DMS53 treated with DMSO at 0.1 percent for 48 hours (cell line): ENCODE measurements around the gene RHOXF2.
"Not testable (repeated sequence)": the region's sequence is repeated elsewhere in the genome, so short reads cannot be mapped to it uniquely, and the experiment has no call there.

ENCODE experiments used
- DNase-seq: peaks from one replicate; lab custom pipeline; 2025; ENCODE audit not compliant: unreplicated experiment; lab: John Stamatoyannopoulos, UW

Gene RHOXF2, protein sequence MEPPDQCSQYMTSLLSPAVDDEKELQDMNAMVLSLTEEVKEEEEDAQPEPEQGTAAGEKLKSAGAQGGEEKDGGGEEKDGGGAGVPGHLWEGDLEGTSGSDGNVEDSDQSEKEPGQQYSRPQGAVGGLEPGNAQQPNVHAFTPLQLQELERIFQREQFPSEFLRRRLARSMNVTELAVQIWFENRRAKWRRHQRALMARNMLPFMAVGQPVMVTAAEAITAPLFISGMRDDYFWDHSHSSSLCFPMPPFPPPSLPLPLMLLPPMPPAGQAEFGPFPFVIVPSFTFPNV

DNA sequence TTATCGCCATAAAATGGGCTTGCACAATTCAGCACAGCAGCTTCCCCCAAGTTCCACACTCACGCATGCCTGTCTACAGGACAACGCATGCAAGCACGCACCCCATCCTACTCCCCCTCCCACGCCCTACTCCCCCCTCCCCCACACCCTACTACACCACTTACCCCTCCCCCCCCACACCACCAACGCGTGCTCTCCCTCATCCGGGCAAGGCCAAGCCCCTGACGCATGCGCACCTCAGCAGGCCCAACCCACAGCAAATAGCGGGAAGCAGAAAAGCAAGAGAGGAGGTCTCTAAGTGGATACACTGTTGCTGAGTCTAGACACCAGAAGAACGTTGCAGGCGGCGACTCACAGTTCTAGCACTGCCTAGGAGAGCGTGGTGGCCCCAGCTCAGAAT is at the start of gene RHOXF2:
Gene RHOXF2, plus strand, starts transcription at position 301 of the 400 bp plus-strand sequence. CDS start 138 bp downstream, outside the sequence.
- DNase-seq, result not testable (repeated sequence)

DNA sequence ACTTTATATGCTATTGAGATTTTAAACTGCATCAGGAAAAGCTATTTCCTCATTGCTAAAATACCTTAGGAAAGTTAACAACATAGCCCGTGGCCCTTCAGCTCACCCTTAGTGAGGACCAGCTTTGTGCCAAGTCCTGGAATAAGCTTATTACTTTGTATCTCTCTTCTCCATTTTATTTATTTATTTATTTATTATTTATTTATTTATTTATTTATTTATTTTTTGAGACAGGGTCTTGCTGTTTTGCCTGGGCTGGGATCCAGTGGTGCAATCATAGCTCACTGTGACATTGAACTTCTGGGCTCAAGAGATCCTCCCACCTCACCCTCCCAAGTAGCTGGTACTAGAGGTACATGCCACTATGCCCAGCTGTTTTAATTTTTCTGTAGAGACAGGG is 49.0 kb upstream of the RHOXF2 start:
- no peak for DNase-seq

DNA sequence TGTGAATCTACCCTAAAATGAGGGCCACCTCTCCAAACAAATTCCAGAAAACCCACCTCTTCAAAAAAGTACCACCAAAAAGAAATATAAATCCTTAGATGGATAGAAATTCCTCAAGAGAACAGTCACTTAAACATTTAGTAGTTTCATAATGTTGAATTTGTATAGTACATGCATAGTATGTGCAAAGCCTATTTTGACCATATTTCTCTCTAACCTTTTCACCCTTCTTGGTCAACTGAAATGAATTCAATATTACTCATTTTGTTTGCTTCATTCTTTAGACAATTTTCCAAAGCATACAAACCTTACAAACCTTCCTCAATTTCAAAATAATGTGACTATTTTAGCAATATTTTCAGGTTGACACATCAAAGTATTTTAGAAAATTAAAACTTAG is 46.8 kb upstream of the RHOXF2 start:
- DNase-seq, result no peak

DNA sequence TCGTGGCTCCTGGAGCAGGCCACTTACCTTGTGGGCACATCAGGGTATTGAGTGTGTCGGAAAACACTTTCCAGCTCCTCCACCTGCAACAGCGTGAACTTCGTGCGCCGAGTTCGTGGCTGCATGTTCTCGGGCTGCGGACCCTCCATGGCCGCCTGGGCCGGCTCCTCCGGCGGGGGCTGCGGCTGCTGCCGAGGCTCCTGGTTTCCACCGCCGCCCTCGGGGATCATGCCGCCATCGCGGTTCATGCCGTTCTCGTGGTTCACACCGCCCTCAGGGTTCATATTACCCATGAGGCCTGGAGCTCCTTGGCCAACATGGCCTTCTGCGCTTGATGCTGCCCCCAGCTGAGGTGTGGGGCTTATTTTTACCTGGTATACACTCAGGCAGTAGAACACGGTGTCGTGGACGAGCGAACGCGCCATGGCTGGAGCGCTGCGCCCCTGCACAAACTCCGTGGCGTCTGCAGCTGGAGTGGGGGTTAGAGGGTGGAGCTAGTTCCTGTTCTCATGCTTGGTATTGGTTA is 42.9 kb upstream of the RHOXF2 start, which contains the start of gene RHOXF1:
Gene RHOXF1, minus strand, starts transcription at position 476 of the 526 bp plus-strand sequence. Its CDS starts 51 bp downstream, at position 425.
- DNase-seq, result no peak

GRCh38 chrX:120120223-120120622 is 38.2 kb upstream of the RHOXF2 start:
- peak; percentile 15 for DNase-seq

- DNase-seq, result no peak
These were observed 33.0 kb upstream of the RHOXF2 start for GRCh38 chrX:120125444-120125843.

DNA sequence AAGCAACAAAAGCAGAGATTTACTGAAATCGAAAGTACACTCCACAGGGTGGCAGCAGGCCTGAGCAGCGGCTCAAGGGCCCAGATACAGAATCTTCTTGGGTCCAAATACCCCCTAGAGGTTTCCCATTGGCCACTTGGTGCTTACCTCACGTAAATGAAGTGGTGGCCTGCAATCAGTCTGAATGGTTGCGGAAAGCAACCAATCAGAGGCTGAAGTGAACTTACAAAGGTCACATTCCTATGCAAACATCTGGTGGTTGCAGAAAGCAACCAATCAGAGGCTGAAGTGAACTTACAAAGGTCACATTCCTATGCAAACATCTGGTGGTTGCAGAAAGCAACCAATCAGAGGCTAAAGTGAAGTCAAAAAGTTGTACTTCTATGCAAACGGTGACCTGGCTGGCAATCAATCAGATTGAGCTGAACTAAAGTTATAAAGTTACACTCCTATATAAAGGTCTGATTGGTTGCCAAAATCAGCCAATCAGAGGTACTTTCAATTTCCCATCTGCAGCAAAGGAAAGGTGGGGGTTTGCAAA is 30.0 kb upstream of the RHOXF2 start:
- not testable (repeated sequence) for DNase-seq

DNA sequence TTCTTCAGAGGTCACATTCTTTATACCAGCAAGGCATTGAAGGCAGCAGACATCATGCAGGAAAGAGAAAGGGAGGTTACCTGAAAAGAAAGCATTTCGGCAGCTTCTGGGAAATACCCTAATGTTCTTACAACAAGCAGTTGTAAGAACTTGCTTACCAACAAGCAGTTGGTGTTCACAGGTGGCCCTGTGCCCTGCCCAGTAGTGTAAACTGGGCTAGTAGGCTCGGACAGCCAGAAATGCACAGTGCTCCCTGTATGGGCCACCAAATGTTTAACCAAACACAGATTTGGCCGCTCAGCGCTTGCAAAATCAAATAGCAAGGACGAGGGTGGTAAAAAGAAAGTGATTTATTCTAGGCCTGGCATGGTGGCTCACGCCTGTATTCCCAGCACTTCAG is 22.3 kb upstream of the RHOXF2 start:
- no peak for DNase-seq

GRCh38 chrX:120136840-120137239 is 21.6 kb upstream of the RHOXF2 start:
- DNase-seq, result no peak

DNA sequence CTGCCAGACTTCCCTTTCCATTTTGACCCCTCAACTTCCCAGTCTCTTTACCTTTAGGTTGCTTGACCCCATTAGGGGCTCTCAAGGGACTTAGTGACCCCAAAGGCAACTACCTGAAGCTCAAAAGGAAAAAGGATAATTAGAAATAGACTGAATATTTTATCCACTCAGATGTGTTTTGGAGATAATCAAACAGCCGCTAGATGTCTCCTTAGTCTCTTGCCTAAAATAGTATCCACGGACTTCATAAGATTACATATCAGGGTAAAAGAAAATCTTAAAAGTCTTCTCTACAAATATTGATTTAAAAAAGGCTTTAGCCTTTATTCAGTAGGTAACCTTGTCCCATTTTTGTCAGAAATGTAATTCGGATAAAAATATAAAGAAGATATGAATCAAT is 21.0 kb upstream of the RHOXF2 start:
- no peak for DNase-seq

GRCh38 chrX:120140293-120140981 is 18.0 kb upstream of the RHOXF2 start:
- no peak for DNase-seq

DNA sequence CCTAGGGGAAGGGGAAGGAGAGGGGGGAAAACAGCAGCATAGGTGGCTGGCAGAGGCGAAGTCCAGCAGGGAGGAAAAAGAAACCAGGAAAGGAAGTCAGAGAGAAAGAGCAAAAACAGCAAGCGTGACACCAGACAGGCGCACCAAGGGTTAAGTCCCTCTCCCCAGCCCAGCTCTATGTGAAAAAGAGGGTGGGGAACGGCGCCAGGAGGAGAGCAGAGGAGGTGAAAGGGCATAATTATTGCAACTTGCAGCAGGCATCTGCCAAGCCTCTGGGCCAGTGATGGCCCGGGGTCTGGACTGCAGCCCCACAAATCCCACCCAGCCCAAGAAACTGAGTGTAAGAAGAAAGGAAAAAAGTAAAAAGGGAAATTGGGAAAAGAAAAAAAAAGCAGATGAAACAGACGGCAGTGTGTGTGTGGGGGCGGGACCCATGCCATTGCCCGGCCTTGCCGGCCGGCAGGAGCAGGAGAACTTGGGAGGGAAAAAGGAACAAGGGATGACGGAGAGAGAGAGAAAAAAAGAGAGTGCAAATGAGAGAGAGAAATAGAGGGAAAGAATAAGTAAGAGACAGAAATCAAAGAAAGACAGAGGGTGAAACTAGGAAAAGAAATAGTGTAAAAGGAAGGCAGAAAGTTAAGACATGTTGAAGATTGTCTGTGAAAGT is 14.1 kb upstream of the RHOXF2 start:
- no peak for DNase-seq

- DNase-seq, result no peak
These were observed 13.0 kb upstream of the RHOXF2 start for GRCh38 chrX:120145295-120145925.

- not testable (repeated sequence) for DNase-seq
These were observed 12.1 kb upstream of the RHOXF2 start for GRCh38 chrX:120146323-120146722.

- DNase-seq, result no peak
These were observed 10.9 kb upstream of the RHOXF2 start for GRCh38 chrX:120147537-120147936.

DNA sequence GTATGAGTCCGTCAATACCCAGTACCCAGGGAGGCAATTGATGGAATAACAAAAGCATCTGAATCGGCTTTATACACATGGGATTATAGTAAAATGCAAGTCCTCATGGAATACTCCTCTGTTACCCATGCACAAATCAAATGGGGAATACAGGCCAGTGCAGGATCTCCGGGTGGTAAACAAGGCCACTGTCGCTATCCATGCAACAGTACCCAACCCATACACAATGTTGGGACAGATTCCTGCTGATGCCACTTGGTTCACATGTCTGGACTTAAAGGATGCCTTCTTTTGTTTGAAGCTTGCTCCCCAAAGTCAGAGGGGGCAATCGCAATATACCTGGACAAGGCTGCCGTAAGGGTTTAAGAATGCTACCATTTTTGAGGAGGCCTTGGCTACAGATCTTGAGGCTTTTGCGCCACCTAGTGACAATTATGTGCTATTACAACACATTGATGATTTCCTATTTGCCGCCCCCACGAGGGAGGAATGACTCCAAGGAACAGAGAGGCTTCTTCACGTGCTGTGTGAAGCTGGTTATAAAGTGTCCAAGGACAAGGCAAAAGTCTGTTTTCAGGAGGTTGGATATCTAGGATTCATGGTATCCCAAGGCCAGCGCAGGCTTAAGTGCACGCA is 8.2 kb upstream of the RHOXF2 start:
- not testable (repeated sequence) for DNase-seq

DNA sequence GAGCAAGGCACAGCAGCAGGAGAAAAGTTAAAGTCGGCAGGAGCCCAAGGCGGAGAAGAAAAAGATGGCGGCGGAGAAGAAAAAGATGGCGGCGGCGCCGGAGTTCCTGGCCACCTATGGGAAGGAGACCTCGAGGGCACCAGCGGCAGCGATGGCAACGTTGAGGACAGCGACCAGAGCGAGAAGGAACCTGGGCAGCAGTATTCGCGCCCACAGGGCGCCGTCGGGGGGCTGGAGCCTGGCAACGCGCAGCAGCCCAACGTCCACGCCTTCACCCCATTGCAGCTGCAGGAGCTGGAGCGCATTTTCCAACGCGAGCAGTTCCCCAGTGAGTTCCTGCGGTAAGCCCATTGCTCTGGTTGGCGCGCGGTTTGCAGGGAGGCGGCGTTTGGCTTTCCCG is 673 bp downstream of the RHOXF2 start:
- not testable (repeated sequence) for DNase-seq

- not testable (repeated sequence) for DNase-seq
These were observed 34.8 kb downstream of the RHOXF2 start for GRCh38 chrX:120193254-120193653.

DNA sequence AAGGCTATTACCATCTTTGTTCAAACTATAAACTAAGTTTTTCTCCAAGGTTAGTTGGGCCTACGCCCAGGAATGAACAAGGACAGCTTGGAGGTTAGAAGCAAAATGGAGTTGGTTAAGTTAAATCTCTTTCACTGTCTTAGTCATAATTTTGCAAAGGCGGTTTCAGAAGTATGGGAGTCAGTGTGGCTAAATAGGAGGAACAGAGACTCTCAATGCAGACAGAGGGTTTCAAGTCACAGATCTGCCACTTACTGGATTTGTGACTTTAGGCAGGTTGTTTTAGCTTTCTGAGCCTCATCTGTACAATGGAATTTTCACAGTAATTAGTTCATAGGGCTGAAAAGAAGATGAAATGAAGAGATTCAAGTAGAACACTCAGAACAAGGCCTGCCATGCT is 35.3 kb downstream of the RHOXF2 start:
- DNase-seq, result not testable (repeated sequence)

GRCh38 chrX:120195786-120196185 is 37.4 kb downstream of the RHOXF2 start:
- DNase-seq, result not testable (repeated sequence)
